IMR-90 (cell line): ENCODE results near the gene FAF1. TPM values are rescaled to one million over a fixed set of nuclear protein-coding genes. Genes with fewer than 3 reads are reported as not detected.
A peak's percentile ranks its signal among the peaks of the same experiment; 100 is the strongest.

ENCODE experiments used
- ATAC-seq: fragments of 200-7000 bp; cut with Tn5 transposase; 2 replicates; pipeline ENCODE4 v1.9.1; 2020; ENCODE audit warnings: low read depth, mild to moderate bottlenecking, moderate library complexity
- BruUV-seq: library from RNA; stranded (reverse); fragments of 400-500 nt; replicated peaks from 2 replicates; lab custom pipeline; 2021; lab: Mats Ljungman, UMichigan
- CTCF ChIA-PET: fragments of 300-600 bp; formaldehyde crosslinking; extraction: SDS; loops from one replicate; lab custom pipeline; 2021; ENCODE audit warnings: antibody characterized with exemption; lab: Yijun Ruan, JAX
- POLR2A ChIA-PET: fragments of 300-600 bp; sonication (Branson Sonifier 250); formaldehyde crosslinking; loops from one replicate; lab custom pipeline; 2022; ENCODE audit warnings: antibody characterized with exemption; ENCODE audit not compliant: unreplicated experiment; lab: Charles Lee
- DNase-seq: peaks from one replicate; pipeline ENCODE4 v3.0.0; 2013
- H2AFZ ChIP-seq: replicated peaks from 2 replicates; pipeline ENCODE3; 2013; ENCODE audit warnings: low read length, mild to moderate bottlenecking; ENCODE audit not compliant: poor library complexity
- H2AK5ac ChIP-seq: 2 replicates; pipeline ENCODE4 v1.6.1; 2013; ENCODE audit warnings: low read depth, low read length, inconsistent platforms
- H2AK9ac ChIP-seq: replicated peaks from 2 replicates; pipeline ENCODE3; 2013; ENCODE audit warnings: mild to moderate bottlenecking, low read depth, low read length, moderate library complexity; ENCODE audit not compliant: poor library complexity
- H2BK120ac ChIP-seq: 2 replicates; pipeline ENCODE4 v1.6.1; 2013; ENCODE audit warnings: low read depth, low read length, inconsistent platforms
- H2BK15ac ChIP-seq: 3 replicates; pipeline ENCODE4 v1.6.1; 2013; ENCODE audit warnings: low read depth, low read length, inconsistent platforms
- H2BK20ac ChIP-seq: 2 replicates; pipeline ENCODE4 v1.6.1; 2013; ENCODE audit warnings: low read depth, mild to moderate bottlenecking, inconsistent platforms, low read length, moderate library complexity
- H2BK5ac ChIP-seq: 2 replicates; pipeline ENCODE4 v1.6.1; 2013; ENCODE audit warnings: mild to moderate bottlenecking, low read depth, low read length, inconsistent platforms; ENCODE audit not compliant: poor library complexity, severe bottlenecking
- H3K14ac ChIP-seq: replicated peaks from 2 replicates; pipeline ENCODE4 v1.6.1; 2013; ENCODE audit warnings: low read depth, low read length, inconsistent platforms
- H3K18ac ChIP-seq: 2 replicates; pipeline ENCODE4 v1.6.1; 2013; ENCODE audit warnings: low read depth, low read length, control low read depth
- H3K23ac ChIP-seq: 2 replicates; pipeline ENCODE4 v1.6.1; 2013; ENCODE audit warnings: low read depth, low read length, inconsistent platforms
- H3K27ac ChIP-seq: 2 replicates; pipeline ENCODE4 v1.5.1; 2013; ENCODE audit warnings: mild to moderate bottlenecking, control low read depth, low read length; ENCODE audit not compliant: insufficient read depth
- H3K27me3 ChIP-seq: 2 replicates; pipeline ENCODE4 v1.6.1; 2013; ENCODE audit warnings: low read length; ENCODE audit not compliant: control insufficient read depth, insufficient read depth
- H3K36me3 ChIP-seq: 2 replicates; pipeline ENCODE4 v1.6.1; 2013; ENCODE audit warnings: low read length, mixed read lengths; ENCODE audit not compliant: control insufficient read depth, insufficient read depth
- H3K4ac ChIP-seq: 2 replicates; pipeline ENCODE4 v1.6.1; 2013; ENCODE audit warnings: low read depth, low read length, inconsistent platforms
- H3K4me1 ChIP-seq: 2 replicates; pipeline ENCODE4 v1.6.1; 2013; ENCODE audit warnings: low read length, mixed read lengths; ENCODE audit not compliant: control insufficient read depth, insufficient read depth
- H3K4me2 ChIP-seq: 2 replicates; pipeline ENCODE4 v1.6.1; 2013; ENCODE audit warnings: low read depth, mild to moderate bottlenecking, control low read depth, low read length, moderate library complexity
- H3K4me3 ChIP-seq: 2 replicates; pipeline ENCODE4 v1.5.1; 2013; ENCODE audit warnings: low read depth, mild to moderate bottlenecking, control low read depth, low read length, moderate library complexity; ENCODE audit not compliant: insufficient read depth
- H3K56ac ChIP-seq: 2 replicates; pipeline ENCODE4 v1.6.1; 2013; ENCODE audit warnings: low read length, inconsistent platforms; ENCODE audit not compliant: insufficient read depth; ENCODE audit errors: extremely low read depth
- H3K79me1 ChIP-seq, 2 experiments: 2 replicates each; pipeline ENCODE4 v1.6.1; 2013; ENCODE audit warnings: low read length in 2 of 2, inconsistent platforms in 1 of 2, low read depth in 1 of 2
- H3K9ac ChIP-seq: 2 replicates; pipeline ENCODE4 v1.6.1; 2013; ENCODE audit warnings: low read depth, low read length, control low read depth
- H3K9me1 ChIP-seq: 2 replicates; pipeline ENCODE4 v1.6.1; 2013; ENCODE audit warnings: low read length, inconsistent platforms; ENCODE audit not compliant: insufficient read depth
- H3K9me3 ChIP-seq: 2 replicates; pipeline ENCODE4 v1.6.1; 2013; ENCODE audit warnings: low read length; ENCODE audit not compliant: control insufficient read depth, insufficient read depth
- H4K20me1 ChIP-seq: 2 replicates; pipeline ENCODE4 v1.6.1; 2013; ENCODE audit warnings: low read length, inconsistent platforms; ENCODE audit not compliant: insufficient read depth
- H4K5ac ChIP-seq: 2 replicates; pipeline ENCODE4 v1.6.1; 2013; ENCODE audit warnings: mild to moderate bottlenecking, low read depth, low read length, control low read depth
- H4K8ac ChIP-seq, 2 experiments: 2 replicates each; pipeline ENCODE4 v1.6.1; 2013; ENCODE audit warnings: low read depth in 2 of 2, low read length in 2 of 2, control low read depth in 1 of 2, inconsistent platforms in 1 of 2
- H4K91ac ChIP-seq: 2 replicates; pipeline ENCODE4 v1.6.1; 2013; ENCODE audit warnings: low read depth, low read length, inconsistent platforms; ENCODE audit not compliant: insufficient read depth
- WGBS, 2 experiments: methylation state at CpG; one replicate each; pipeline versions ENCODE4 v1.1.5 to v1.1.7; 2013; ENCODE audit warnings: missing lambda C conversion rate in 2 of 2; ENCODE audit not compliant: insufficient read length in 1 of 2; ENCODE audit errors: extremely low coverage in 2 of 2; 5-methylcytosine and 5-hydroxymethylcytosine counted together
- dilution Hi-C: fragments of 300-500 bp; cut with HindIII; formaldehyde crosslinking; loops from one replicate; pipeline ENCODE4 v1.14.3; 2018; ENCODE audit warnings: low sequenced_read_pairs; ENCODE audit not compliant: unreplicated experiment
- in situ Hi-C: fragments of 300-500 bp; cut with MboI; formaldehyde crosslinking; loops from 3 replicates; pipeline ENCODE4 v1.14.3; 2019; ENCODE audit warnings: low sequenced_read_pairs, inconsistent platforms, mixed read lengths
- intact Hi-C: fragments of 100-400 bp; cut with micrococcal nuclease; formaldehyde crosslinking; loops from 2 replicates; pipeline ENCODE4 v1.10.0; 2022
- polyA plus RNA-seq, 3 experiments: library from polyadenylated mRNA; depleted of rRNA; stranded (reverse); fragments of >200 nt; gene quantifications; 2 replicates each; pipeline ENCODE4 v1.2.3, GENCODE V29; 2012; ENCODE audit warnings: low replicate concordance in 1 of 3
- total RNA-seq: library from RNA; depleted of rRNA; stranded (reverse); fragments of >200 nt; gene quantifications from 2 replicates; pipeline ENCODE4 v1.2.3, GENCODE V29; 2012
- TF ChIP-seq, protein P1 (sequence below): fragments of 150-350 bp; IDR thresholded peaks from 2 replicates; pipeline ENCODE4 v1.6.1; 2016; ENCODE audit warnings: low read depth, mild to moderate bottlenecking, low read length, moderate library complexity, borderline replicate concordance

FAF1 gene
- total and polyA plus RNA-seq, 2 of the 4 experiments (the other 2 are of a cell fraction): 18.8 to 72.9 TPM

DNA sequence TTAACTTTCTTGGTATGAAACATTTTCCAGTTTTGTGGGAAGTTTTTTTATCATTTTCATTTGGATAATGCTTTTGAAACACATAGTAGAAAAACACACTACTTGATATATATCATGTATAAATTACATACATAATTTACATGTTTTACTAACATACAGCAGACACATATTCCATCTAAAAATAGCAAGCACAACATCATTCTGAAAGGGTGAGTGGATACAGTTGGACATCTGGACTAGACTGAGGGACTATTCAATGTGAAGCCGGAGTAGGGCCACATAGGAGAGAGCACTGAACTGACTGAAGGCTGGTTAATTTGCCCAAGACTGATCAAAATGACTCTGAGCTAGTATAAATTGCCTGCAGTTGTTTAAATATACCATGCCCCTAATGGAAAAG, 21.7 kb upstream of the FAF1 start:
- POLR2A ChIA-PET: no interaction called here
- no peak for ATAC-seq

More for the DNA sequence above, 21.7 kb upstream of the FAF1 start:
- Histone ChIP-seq H3K27ac (no peak overlapping the region), H2BK15ac (no peak overlapping the region), H4K8ac (no peak overlapping the region), H3K4me3 (no peak overlapping the region), H4K5ac (no peak overlapping the region), H3K4ac (no peak overlapping the region), H3K56ac (no peak overlapping the region), H3K4me1 (no peaks in the 10 kb centered on the region), H3K9me1 (no peaks in the 10 kb centered on the region), H3K36me3 (no peaks in the 10 kb centered on the region), H4K20me1 (no peaks in the 10 kb centered on the region), H3K9ac (no peak overlapping the region), H2AK5ac (no peak overlapping the region), H3K79me1 (peaks cover 2 to 21% of the 10 kb centered on the region in 2 experiments; a peak in 3 of 4 replicates), H3K14ac (no peak overlapping the region), H2AFZ (no peak overlapping the region), H2BK120ac (no peak overlapping the region), H3K9me3 (no peaks in the 10 kb centered on the region), H2BK20ac (no peak overlapping the region), H4K91ac (no peak overlapping the region), H3K4me2 (0 out of 2 replicates have a peak overlapping the region, but pooled peaks have one; percentile 16), H3K18ac (no peak overlapping the region), H2BK5ac (no peak overlapping the region), H3K23ac (peak overlapping the region; percentile 1; the same call in 1 of the 2 replicates), H2AK9ac (no peak overlapping the region), H3K27me3 (no peaks in the 10 kb centered on the region)
- CTCF ChIA-PET: no interaction called here
- intact Hi-C loops: no loop called here
- DNase-seq: no peak
- dilution Hi-C loops: no loop called here
- BruUV-seq: no TSS peak
- in situ Hi-C loops: no loop called here
- TF ChIP-seq, protein P1, sequence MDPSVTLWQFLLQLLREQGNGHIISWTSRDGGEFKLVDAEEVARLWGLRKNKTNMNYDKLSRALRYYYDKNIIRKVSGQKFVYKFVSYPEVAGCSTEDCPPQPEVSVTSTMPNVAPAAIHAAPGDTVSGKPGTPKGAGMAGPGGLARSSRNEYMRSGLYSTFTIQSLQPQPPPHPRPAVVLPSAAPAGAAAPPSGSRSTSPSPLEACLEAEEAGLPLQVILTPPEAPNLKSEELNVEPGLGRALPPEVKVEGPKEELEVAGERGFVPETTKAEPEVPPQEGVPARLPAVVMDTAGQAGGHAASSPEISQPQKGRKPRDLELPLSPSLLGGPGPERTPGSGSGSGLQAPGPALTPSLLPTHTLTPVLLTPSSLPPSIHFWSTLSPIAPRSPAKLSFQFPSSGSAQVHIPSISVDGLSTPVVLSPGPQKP: no peak
- WGBS, 2 experiments: 100% methylated on average over 1 of the region's 1 CpG; no CpG with 5 or more reads in 1 of the 2 experiments
